SU-DHL-6 (cell line): ENCODE data around the gene ZNF763.

Experiments
- EZH2phosphoT487 ChIP-seq: fragments of 200-600 bp; sonication (generic), shearing (Covaris generic); conservative IDR thresholded peaks from 2 replicates; pipeline ENCODE4 v1.6.1; 2018; ENCODE audit warnings: mild to moderate bottlenecking, antibody characterized with exemption, low read length, moderate library complexity, mixed read lengths
- TF ChIP-seq, protein P1 (sequence below): fragments of 200-600 bp; sonication (generic); IDR thresholded peaks from one replicate; pipeline ENCODE4 v1.5.1; 2017; ENCODE audit warnings: antibody characterized with exemption, mild to moderate bottlenecking, low read length, moderate library complexity; ENCODE audit not compliant: insufficient read depth, poor library complexity, severe bottlenecking

DNA sequence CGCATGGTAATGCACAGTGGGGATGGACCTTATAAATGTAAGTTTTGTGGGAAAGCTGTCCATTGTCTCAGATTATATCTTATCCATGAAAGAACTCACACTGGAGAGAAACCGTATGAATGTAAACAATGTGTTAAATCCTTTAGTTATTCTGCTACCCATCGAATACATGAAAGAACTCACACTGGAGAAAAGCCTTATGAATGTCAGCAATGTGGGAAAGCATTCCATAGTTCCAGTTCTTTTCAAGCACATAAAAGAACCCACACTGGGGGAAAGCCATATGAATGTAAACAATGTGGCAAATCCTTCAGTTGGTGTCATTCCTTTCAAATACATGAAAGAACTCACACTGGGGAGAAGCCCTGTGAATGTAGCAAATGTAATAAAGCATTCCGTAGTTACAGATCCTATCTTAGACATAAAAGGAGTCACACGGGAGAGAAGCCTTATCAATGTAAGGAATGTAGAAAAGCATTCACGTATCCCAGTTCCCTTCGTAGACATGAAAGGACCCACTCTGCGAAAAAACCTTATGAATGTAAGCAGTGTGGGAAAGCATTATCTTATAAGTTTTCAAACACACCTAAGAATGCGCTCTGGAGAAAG lies 13.8 kb downstream of the ZNF763 start:
- TF ChIP-seq, protein P1, sequence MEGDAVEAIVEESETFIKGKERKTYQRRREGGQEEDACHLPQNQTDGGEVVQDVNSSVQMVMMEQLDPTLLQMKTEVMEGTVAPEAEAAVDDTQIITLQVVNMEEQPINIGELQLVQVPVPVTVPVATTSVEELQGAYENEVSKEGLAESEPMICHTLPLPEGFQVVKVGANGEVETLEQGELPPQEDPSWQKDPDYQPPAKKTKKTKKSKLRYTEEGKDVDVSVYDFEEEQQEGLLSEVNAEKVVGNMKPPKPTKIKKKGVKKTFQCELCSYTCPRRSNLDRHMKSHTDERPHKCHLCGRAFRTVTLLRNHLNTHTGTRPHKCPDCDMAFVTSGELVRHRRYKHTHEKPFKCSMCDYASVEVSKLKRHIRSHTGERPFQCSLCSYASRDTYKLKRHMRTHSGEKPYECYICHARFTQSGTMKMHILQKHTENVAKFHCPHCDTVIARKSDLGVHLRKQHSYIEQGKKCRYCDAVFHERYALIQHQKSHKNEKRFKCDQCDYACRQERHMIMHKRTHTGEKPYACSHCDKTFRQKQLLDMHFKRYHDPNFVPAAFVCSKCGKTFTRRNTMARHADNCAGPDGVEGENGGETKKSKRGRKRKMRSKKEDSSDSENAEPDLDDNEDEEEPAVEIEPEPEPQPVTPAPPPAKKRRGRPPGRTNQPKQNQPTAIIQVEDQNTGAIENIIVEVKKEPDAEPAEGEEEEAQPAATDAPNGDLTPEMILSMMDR, result no peak
- no peak for TF ChIP-seq EZH2phosphoT487
